GM21619 (cell line): Measurements from ENCODE around the gene PIK3CA.
"Not testable (repeated sequence)": the region's sequence is repeated elsewhere in the genome, so short reads cannot be mapped to it uniquely, and the experiment has no call there.

ENCODE experiments used
- ATAC-seq: cut with Tn5 transposase; IDR thresholded peaks from one replicate; pipeline ENCODE4 v1.9.1; 2021; ENCODE audit not compliant: unreplicated experiment

PIK3CA gene

GRCh38 chr3:179194931-179195330 lies 46.8 kb downstream of the PIK3CA start:
- ATAC-seq = no peak

- peak; percentile 93 for ATAC-seq
Measured at GRCh38 chr3:179196098-179196497, 47.9 kb downstream of the PIK3CA start.

- ATAC-seq = no peak
Measured at GRCh38 chr3:179196700-179197099, 48.5 kb downstream of the PIK3CA start.

- no peak for ATAC-seq
Measured at GRCh38 chr3:179200790-179201189, 52.6 kb downstream of the PIK3CA start.

GRCh38 chr3:179215550-179215949 lies 67.4 kb downstream of the PIK3CA start:
- ATAC-seq = not testable (repeated sequence)

- ATAC-seq = not testable (repeated sequence)
Measured at GRCh38 chr3:179218213-179218612, 70.1 kb downstream of the PIK3CA start.

- no peak for ATAC-seq
Measured at GRCh38 chr3:179223548-179223947, 75.4 kb downstream of the PIK3CA start.

GRCh38 chr3:179224584-179224983 lies 76.4 kb downstream of the PIK3CA start:
- no peak for ATAC-seq

- ATAC-seq = no peak
Measured at GRCh38 chr3:179227349-179227748, 79.2 kb downstream of the PIK3CA start.

GRCh38 chr3:179229177-179229576 lies 81.0 kb downstream of the PIK3CA start:
- ATAC-seq = no peak

- ATAC-seq = no peak
Measured at GRCh38 chr3:179233043-179233442, 84.9 kb downstream of the PIK3CA start.

- no peak for ATAC-seq
Measured at GRCh38 chr3:179234199-179234598, 86.0 kb downstream of the PIK3CA start.

GRCh38 chr3:179236669-179237301 lies 88.6 kb downstream of the PIK3CA start:
- ATAC-seq = peak; percentile 66

GRCh38 chr3:179240299-179240698 lies 92.1 kb downstream of the PIK3CA start:
- ATAC-seq = peak; percentile 44

- not testable (repeated sequence) for ATAC-seq
Measured at GRCh38 chr3:179242859-179243258, 94.7 kb downstream of the PIK3CA start.

GRCh38 chr3:179244878-179245277 lies 96.7 kb downstream of the PIK3CA start:
- ATAC-seq = no peak

GRCh38 chr3:179247289-179248015 lies 99.3 kb downstream of the PIK3CA start:
- no peak for ATAC-seq

- ATAC-seq = no peak
Measured at GRCh38 chr3:179250803-179251476, 102.8 kb downstream of the PIK3CA start, which contains the start of gene KCNMB3. KCNMB3 (minus strand) TSS chr3:179251114; CDS start chr3:179250990, 124 bp downstream.

- no peak for ATAC-seq
Measured at GRCh38 chr3:179256813-179257212, 108.7 kb downstream of the PIK3CA start.

GRCh38 chr3:179257742-179258141 lies 109.6 kb downstream of the PIK3CA start:
- ATAC-seq = not testable (repeated sequence)

GRCh38 chr3:179258820-179259219 lies 110.7 kb downstream of the PIK3CA start:
- ATAC-seq = no peak
